ENCODE results near the gene RBFOX2.
"Not testable (repeated sequence)": the region's sequence is repeated elsewhere in the genome, so short reads cannot be mapped to it uniquely, and the experiment has no call there.

The RBFOX2 gene

GRCh38 chr22:35777335-35777975 lies 251.2 kb downstream of the RBFOX2 start:
- DNase-seq (ENCODE audit: low spot score), result peak; percentile 43

GRCh38 chr22:35775339-35775738 lies 253.3 kb downstream of the RBFOX2 start:
- DNase-seq (ENCODE audit: low spot score), result no peak

- DNase-seq (ENCODE audit: low spot score), result no peak
These were observed 258.6 kb downstream of the RBFOX2 start for GRCh38 chr22:35769974-35770373.

- no peak for DNase-seq (ENCODE audit: low spot score)
These were observed 261.7 kb downstream of the RBFOX2 start for GRCh38 chr22:35766654-35767580.

- no peak for DNase-seq (ENCODE audit: low spot score)
These were observed 267.6 kb downstream of the RBFOX2 start for GRCh38 chr22:35761037-35761436.

GRCh38 chr22:35758394-35758793 lies 270.2 kb downstream of the RBFOX2 start:
- DNase-seq (ENCODE audit: low spot score), result no peak

GRCh38 chr22:35756722-35757121 lies 271.9 kb downstream of the RBFOX2 start:
- DNase-seq (ENCODE audit: low spot score), result no peak

GRCh38 chr22:35754761-35755160 lies 273.9 kb downstream of the RBFOX2 start:
- no peak for DNase-seq (ENCODE audit: low spot score)

- no peak for DNase-seq (ENCODE audit: low spot score)
These were observed 275.8 kb downstream of the RBFOX2 start for GRCh38 chr22:35752863-35753189.

GRCh38 chr22:35752006-35752862 lies 276.4 kb downstream of the RBFOX2 start:
- no peak for DNase-seq (ENCODE audit: low spot score)

GRCh38 chr22:35749808-35750207 lies 278.8 kb downstream of the RBFOX2 start:
- no peak for DNase-seq (ENCODE audit: low spot score)

- DNase-seq (ENCODE audit: low spot score), result no peak
These were observed 281.5 kb downstream of the RBFOX2 start for GRCh38 chr22:35746946-35747703.

- DNase-seq (ENCODE audit: low spot score), result no peak
These were observed 282.4 kb downstream of the RBFOX2 start for GRCh38 chr22:35746248-35746647.

- no peak for DNase-seq (ENCODE audit: low spot score)
These were observed 285.2 kb downstream of the RBFOX2 start for GRCh38 chr22:35743326-35743860.

GRCh38 chr22:35742342-35743100 lies 286.1 kb downstream of the RBFOX2 start:
- peak; percentile 57 for DNase-seq (ENCODE audit: low spot score)

- DNase-seq (ENCODE audit: low spot score), result no peak
These were observed 288.0 kb downstream of the RBFOX2 start for GRCh38 chr22:35740616-35741015.

- no peak for DNase-seq (ENCODE audit: low spot score)
These were observed 288.7 kb downstream of the RBFOX2 start for GRCh38 chr22:35739931-35740380.

GRCh38 chr22:35739076-35739930 lies 289.3 kb downstream of the RBFOX2 start:
- DNase-seq (ENCODE audit: low spot score), result no peak

GRCh38 chr22:35737886-35738285 lies 290.7 kb downstream of the RBFOX2 start:
- DNase-seq (ENCODE audit: low spot score), result not testable (repeated sequence)

- DNase-seq (ENCODE audit: low spot score), result no peak
These were observed 291.9 kb downstream of the RBFOX2 start for GRCh38 chr22:35736701-35737100.
